Neural cell (in vitro differentiated cells): ENCODE data around the gene RHCE. TPM values are rescaled to one million over a fixed set of nuclear protein-coding genes. Genes with fewer than 3 reads are reported as not detected.

Experiments
- H2AFZ ChIP-seq: fragments of 200-600, 300-800 bp; sonication (generic), shearing (Covaris generic); 2 replicates; pipeline ENCODE4 v1.6.0; 2014; ENCODE audit warnings: low read depth, mild to moderate bottlenecking, antibody characterized with exemption, low read length, moderate library complexity
- H3F3A ChIP-seq: fragments of 200-600 bp; shearing (Covaris generic); 2 replicates; pipeline ENCODE4 v1.6.1; 2016; ENCODE audit warnings: mild to moderate bottlenecking, moderate library complexity, mixed read lengths, antibody characterized with exemption, low read length; ENCODE audit not compliant: insufficient read depth, poor library complexity, severe bottlenecking
- H3K27ac ChIP-seq: fragments of 200-600, 300-800 bp; sonication (generic), shearing (Covaris generic); 2 replicates; pipeline ENCODE4 v1.5.1; 2014; ENCODE audit warnings: mild to moderate bottlenecking, low read length, moderate library complexity
- H3K27me3 ChIP-seq: fragments of 300-800, 200-600 bp; sonication (generic), shearing (Covaris generic); 2 replicates; pipeline ENCODE4 v1.6.0; 2014; ENCODE audit warnings: mild to moderate bottlenecking, low read depth, low read length, moderate library complexity; ENCODE audit not compliant: insufficient read depth
- H3K36me3 ChIP-seq: fragments of 300-800, 200-600 bp; sonication (generic), shearing (Covaris generic); 2 replicates; pipeline ENCODE4 v1.5.1; 2014; ENCODE audit warnings: mild to moderate bottlenecking, antibody characterized with exemption, low read length, moderate library complexity; ENCODE audit not compliant: insufficient read depth
- H3K4me2 ChIP-seq: fragments of 300-800, 200-600 bp; sonication (generic), shearing (Covaris generic); 2 replicates; pipeline ENCODE4 v1.6.0; 2014; ENCODE audit warnings: mild to moderate bottlenecking, low read length
- H3K4me3 ChIP-seq: fragments of 300-800, 200-600 bp; sonication (generic), shearing (Covaris generic); 2 replicates; pipeline ENCODE4 v1.5.1; 2014; ENCODE audit warnings: mild to moderate bottlenecking, low read length, moderate library complexity
- H3K79me2 ChIP-seq: fragments of 200-600 bp; shearing (Covaris generic); replicated peaks from 2 replicates; pipeline ENCODE4 v1.6.0; 2014; ENCODE audit warnings: mild to moderate bottlenecking, low read length, moderate library complexity; ENCODE audit not compliant: insufficient read depth
- H3K9ac ChIP-seq: fragments of 300-800, 200-600 bp; sonication (generic), shearing (Covaris generic); 2 replicates; pipeline ENCODE4 v1.6.1; 2016; ENCODE audit warnings: mild to moderate bottlenecking, low read length, mixed read lengths
- H3K9me2 ChIP-seq: fragments of 200-600 bp; shearing (Covaris generic); 2 replicates; pipeline ENCODE4 v1.6.1; 2016; ENCODE audit warnings: mild to moderate bottlenecking, low read length, mixed read lengths; ENCODE audit not compliant: insufficient read depth
- H3K9me3 ChIP-seq: fragments of 200-600, 300-800 bp; sonication (generic), shearing (Covaris generic); 2 replicates; pipeline ENCODE4 v1.6.1; 2016; ENCODE audit warnings: mild to moderate bottlenecking, mixed run types, low read length, moderate library complexity, mixed read lengths
- H4K20me1 ChIP-seq: fragments of 200-600 bp; shearing (Covaris generic); 2 replicates; pipeline ENCODE4 v1.6.1; 2016; ENCODE audit warnings: mild to moderate bottlenecking, mixed run types; ENCODE audit not compliant: insufficient read depth
- CTCF ChIP-seq: fragments of 450-650 bp; IDR thresholded peaks from 2 replicates; pipeline ENCODE4 v1.5.1; 2014; ENCODE audit warnings: antibody characterized with exemption, mild to moderate bottlenecking, moderate library complexity; ENCODE audit not compliant: poor library complexity, severe bottlenecking
- EP300 ChIP-seq: fragments of 450-650 bp; conservative IDR thresholded peaks from 2 replicates; pipeline ENCODE4 v1.6.1; 2014; ENCODE audit warnings: antibody characterized with exemption, mild to moderate bottlenecking, moderate library complexity; ENCODE audit not compliant: poor library complexity, severe bottlenecking
- EZH2 ChIP-seq: fragments of 200-600, 300-800 bp; shearing (Covaris generic), sonication (generic); IDR thresholded peaks from 2 replicates; pipeline ENCODE4 v1.6.1; 2014; ENCODE audit warnings: antibody characterized with exemption, low read length, borderline replicate concordance, mild to moderate bottlenecking; ENCODE audit not compliant: insufficient read depth, poor library complexity, severe bottlenecking
- MXI1 ChIP-seq: fragments of 450-650 bp; conservative IDR thresholded peaks from 2 replicates; pipeline ENCODE4 v1.6.1; 2014; ENCODE audit warnings: antibody characterized with exemption, mild to moderate bottlenecking; ENCODE audit not compliant: poor library complexity, severe bottlenecking
- POLR2AphosphoS5 ChIP-seq: IDR thresholded peaks from 2 replicates; pipeline ENCODE4 v1.6.1; 2012
- RAD21 ChIP-seq: fragments of 450-650 bp; conservative IDR thresholded peaks from 2 replicates; pipeline ENCODE4 v1.6.1; 2014; ENCODE audit warnings: antibody characterized with exemption, mild to moderate bottlenecking, moderate library complexity
- REST ChIP-seq: IDR thresholded peaks from 2 replicates; pipeline ENCODE4 v1.6.1; 2012; ENCODE audit warnings: borderline replicate concordance
- SMC3 ChIP-seq: fragments of 450-650 bp; conservative IDR thresholded peaks from 2 replicates; pipeline ENCODE4 v1.6.1; 2014; ENCODE audit warnings: antibody characterized with exemption, mild to moderate bottlenecking, moderate library complexity; ENCODE audit not compliant: poor library complexity
- TAF1 ChIP-seq: IDR thresholded peaks from 2 replicates; pipeline ENCODE4 v1.6.1; 2012; ENCODE audit warnings: low read depth
- polyA plus RNA-seq: library from polyadenylated mRNA; depleted of rRNA; stranded (reverse); fragments of >200 nt; gene quantifications from 2 replicates; pipeline ENCODE4 v1.2.3, GENCODE V29; 2014

The RHCE gene
- polyA plus RNA-seq, 1 donor from 2014 or later: 1.1 TPM

DNA sequence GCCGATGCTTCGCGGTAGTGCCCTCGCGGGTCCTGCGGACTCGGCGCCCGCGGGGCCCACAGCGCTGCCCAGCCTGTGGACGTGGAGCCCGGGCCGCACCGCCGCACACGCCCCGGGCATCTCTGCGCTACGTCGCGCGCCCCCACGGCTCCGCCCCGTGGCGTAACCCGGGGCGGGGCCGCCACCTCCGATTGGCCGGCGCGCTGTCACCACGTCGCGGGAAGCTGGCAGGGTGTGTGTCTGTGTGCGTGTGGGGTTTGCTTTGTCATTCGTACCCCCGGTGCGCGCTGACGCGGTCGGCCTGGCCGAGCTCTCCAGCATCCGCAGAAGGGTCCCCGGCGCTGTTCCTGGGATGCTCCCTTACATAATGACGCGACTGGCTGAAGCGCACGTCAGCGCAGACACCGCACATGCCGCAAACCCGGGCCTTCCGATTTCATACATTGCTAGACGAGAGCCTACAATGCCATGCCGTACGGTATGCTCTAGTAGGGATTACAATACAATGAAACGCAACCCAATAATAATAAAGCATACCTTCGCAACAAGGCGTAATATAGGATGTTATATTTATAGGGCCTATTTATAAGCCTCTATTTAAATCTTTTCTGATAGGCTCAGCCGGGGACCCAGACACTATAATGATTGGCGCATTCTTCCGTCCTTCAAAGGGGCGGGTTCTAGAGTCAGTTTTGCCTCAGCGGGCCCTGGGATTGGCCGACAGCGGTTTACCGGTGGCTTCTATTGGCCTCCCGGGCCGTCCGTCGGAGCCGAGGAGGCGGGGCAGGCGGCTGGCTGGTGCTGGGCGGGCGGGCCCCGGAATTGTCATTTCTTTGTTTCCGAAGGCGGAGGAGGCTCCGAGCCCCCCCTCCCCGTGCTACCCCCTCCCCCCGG lies 9.7 kb upstream of the RHCE start, which contains the start of gene MACO1:
TSS of gene MACO1 (plus strand) at position 825 of the 894 bp plus-strand sequence. CDS start 202 bp downstream, outside the sequence.
- Histone ChIP-seq H3K4me2 (peak within 1 kb of the TSS; percentile 92), H3K36me3 (no peaks in the 10 kb centered on the region), H3K4me3 (peak within 1 kb of the TSS; percentile 94), H3K9me3 (no peaks in the 10 kb centered on the region), H3K79me2 (peaks cover 44% of the 10 kb centered on the region), H2AFZ (peak within 1 kb of the TSS; percentile 94), H3K9ac (peak within 1 kb of the TSS; percentile 100), H3K9me2 (no peaks in the 10 kb centered on the region), H3K27me3 (no peaks in the 10 kb centered on the region), H4K20me1 (peaks cover 35% of the 10 kb centered on the region), H3K27ac (peak within 1 kb of the TSS; percentile 100), H3F3A (no peaks in the 10 kb centered on the region)
- TF ChIP-seq EP300 (peak; percentile 82), POLR2AphosphoS5 (peak; percentile 100), CTCF (peak; percentile 18), TAF1 (peak; percentile 99), RAD21 (peak; percentile 50), REST (peak; percentile 98), EZH2 (no peak), SMC3 (peak; percentile 41), MXI1 (peak; percentile 93)

DNA sequence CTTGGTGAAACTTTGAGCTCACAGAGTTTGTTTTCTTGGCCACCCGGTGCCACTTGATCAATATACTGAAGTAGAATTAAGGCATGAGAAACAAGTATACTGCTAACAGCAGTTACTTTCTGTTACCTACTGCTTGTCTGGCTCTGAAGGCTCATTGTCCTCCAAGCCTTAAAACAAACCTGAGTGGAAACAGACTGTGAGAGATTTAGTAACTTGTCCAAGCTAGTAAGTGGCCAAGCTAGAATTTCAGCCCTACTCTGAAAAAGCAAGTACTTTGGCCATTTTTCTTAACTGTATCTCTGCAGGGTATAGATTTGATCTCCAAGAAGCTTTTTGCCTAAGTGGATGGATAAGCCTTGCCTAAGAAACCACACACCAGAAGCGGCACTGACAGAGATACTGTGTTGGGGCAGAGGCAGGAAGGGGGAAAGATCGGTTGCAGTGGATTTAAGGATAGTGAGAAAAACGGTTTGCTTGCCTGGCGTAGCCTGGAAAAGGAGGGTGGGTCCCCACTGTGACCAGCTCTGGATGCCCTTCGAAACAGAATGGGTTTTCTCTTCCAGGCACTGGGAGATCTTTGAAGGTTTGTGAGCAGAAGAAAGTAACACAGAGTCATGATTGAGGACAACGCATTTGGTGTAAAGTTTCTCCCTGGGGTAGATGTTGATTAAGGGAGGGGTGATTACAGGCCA lies 8.0 kb upstream of the RHCE start:
- H4K20me1 ChIP-seq: peaks cover 19% of the 10 kb centered on the region
- no peaks in the 10 kb centered on the region for H3K36me3 ChIP-seq
- H3K9ac ChIP-seq: no peak overlapping the region
- no peak overlapping the region for H3K4me3 ChIP-seq
- H3K9me2 ChIP-seq: no peaks in the 10 kb centered on the region
- H3F3A ChIP-seq: no peaks in the 10 kb centered on the region
- H2AFZ ChIP-seq: no peak overlapping the region
- no peak for TF ChIP-seq POLR2AphosphoS5
- no peak for TF ChIP-seq SMC3
- no peak for TF ChIP-seq RAD21
- no peak for TF ChIP-seq EP300
- no peak for TF ChIP-seq MXI1
- no peak for TF ChIP-seq CTCF
- TF ChIP-seq TAF1: no peak
- H3K79me2 ChIP-seq: peaks cover 27% of the 10 kb centered on the region
- H3K27me3 ChIP-seq: no peaks in the 10 kb centered on the region
- H3K4me2 ChIP-seq: no peak overlapping the region
- no peaks in the 10 kb centered on the region for H3K9me3 ChIP-seq
- no peak overlapping the region for H3K27ac ChIP-seq
